IPS DF 19.7 (cell line): Measurements from ENCODE around the gene SPPL3.
"Not testable (repeated sequence)": the region's sequence is repeated elsewhere in the genome, so short reads cannot be mapped to it uniquely, and the experiment has no call there.

Experiments used
- DNase-seq: peaks from one replicate; pipeline ENCODE4 v3.0.0-alpha.2; 2013; ENCODE audit warnings: low read depth, low spot score

The SPPL3 gene

GRCh38 chr12:120749256-120749655 is 154.9 kb downstream of the SPPL3 start:
- DNase-seq = no peak

GRCh38 chr12:120748242-120748641 is 155.9 kb downstream of the SPPL3 start:
- DNase-seq = no peak

- no peak for DNase-seq
These were observed 159.2 kb downstream of the SPPL3 start for GRCh38 chr12:120744922-120745493.

- no peak for DNase-seq
These were observed 162.4 kb downstream of the SPPL3 start for GRCh38 chr12:120741476-120742421.

- DNase-seq = no peak
These were observed 163.3 kb downstream of the SPPL3 start for GRCh38 chr12:120740871-120741270.

- DNase-seq = no peak
These were observed 164.1 kb downstream of the SPPL3 start for GRCh38 chr12:120739821-120740613.

- no peak for DNase-seq
These were observed 165.0 kb downstream of the SPPL3 start for GRCh38 chr12:120739031-120739762.

- no peak for DNase-seq
These were observed 165.7 kb downstream of the SPPL3 start for GRCh38 chr12:120738252-120739030.

- no peak for DNase-seq
These were observed 166.5 kb downstream of the SPPL3 start for GRCh38 chr12:120737557-120738251.

GRCh38 chr12:120736404-120737331 is 167.5 kb downstream of the SPPL3 start:
- DNase-seq = no peak

GRCh38 chr12:120735181-120735580 is 169.0 kb downstream of the SPPL3 start:
- DNase-seq = no peak

- no peak for DNase-seq
These were observed 169.9 kb downstream of the SPPL3 start for GRCh38 chr12:120734210-120734609.

GRCh38 chr12:120733574-120733973 is 170.6 kb downstream of the SPPL3 start:
- DNase-seq = no peak

- not testable (repeated sequence) for DNase-seq
These were observed 172.0 kb downstream of the SPPL3 start for GRCh38 chr12:120732198-120732597.

- no peak for DNase-seq
These were observed 177.2 kb downstream of the SPPL3 start for GRCh38 chr12:120726961-120727360.

GRCh38 chr12:120726510-120726793 is 177.7 kb downstream of the SPPL3 start:
- no peak for DNase-seq

GRCh38 chr12:120725659-120726509 is 178.3 kb downstream of the SPPL3 start, which contains the start of gene ACADS:
TSS of gene ACADS (plus strand) at chr12:120725826. CDS start at chr12:120725886, 60 bp downstream.
- peak; percentile 40 for DNase-seq

- no peak for DNase-seq
These were observed 179.0 kb downstream of the SPPL3 start for GRCh38 chr12:120725151-120725658.
